A549 (cell line): ENCODE data around the gene KREMEN1.

Source experiments
- CEBPB ChIP-seq, 2 experiments: fragments of >200 bp in 1 of 2; sonication (Bioruptor Twin) in 1 of 2; formaldehyde crosslinking in 1 of 2; IDR thresholded peaks; 2 replicates each; pipeline ENCODE4 v1.6.1; 2012 to 2016
- CTCF ChIP-seq: fragments of >200 bp; sonication (Bioruptor Twin); formaldehyde crosslinking; IDR thresholded peaks from 3 replicates; pipeline ENCODE4 v1.5.1; 2016
- EP300 ChIP-seq, 2 experiments: fragments of >200 bp; sonication (Bioruptor Twin); formaldehyde crosslinking; IDR thresholded peaks; 2 replicates in 1 of 2; 3 replicates in 1 of 2; pipeline ENCODE4 v1.6.1; 2016 to 2017
- HOXB5 ChIP-seq: fragments of 250-450 bp; sonication (Bioruptor Pico); IDR thresholded peaks from 2 replicates; pipeline ENCODE4 v1.5.0; 2020; ENCODE audit warnings: mild to moderate bottlenecking, moderate library complexity
- NFE2L2 ChIP-seq: fragments of 150-350 bp; conservative IDR thresholded peaks from 2 replicates; pipeline ENCODE4 v1.6.1; 2014; ENCODE audit warnings: low read length
- POLR2A ChIP-seq: IDR thresholded peaks from 2 replicates; pipeline ENCODE4 v1.6.1; 2012; ENCODE audit warnings: mild to moderate bottlenecking, low read length
- RAD21 ChIP-seq, 2 experiments: fragments of >200 bp in 1 of 2; sonication (Bioruptor Twin) in 1 of 2; formaldehyde crosslinking in 1 of 2; IDR thresholded peaks in 1 of 2; conservative IDR thresholded peaks in 1 of 2; 2 replicates in 1 of 2; 3 replicates in 1 of 2; pipeline ENCODE4 v1.6.1; 2012 to 2018; ENCODE audit warnings: inconsistent platforms in 1 of 2
- ZSCAN20 ChIP-seq: fragments of 250-450 bp; sonication (Bioruptor Pico); IDR thresholded peaks from 2 replicates; pipeline ENCODE4 v1.8.0; 2022; ENCODE audit warnings: mild to moderate bottlenecking, moderate library complexity

- TF ChIP-seq EP300 (IDR thresholded peaks at IDR 0.05): no peak
- no peak for TF ChIP-seq CTCF
- TF ChIP-seq RAD21 (conservative IDR thresholded peaks at IDR 0.05 in 1 of 2, IDR thresholded peaks at IDR 0.05 in 1 of 2): no peak
- TF ChIP-seq POLR2A: no peak
- TF ChIP-seq NFE2L2: no peak
- no peak for TF ChIP-seq HOXB5 (CRISPR knock-in tag)
- TF ChIP-seq ZSCAN20: no peak
- no peak for TF ChIP-seq CEBPB (IDR thresholded peaks at IDR 0.05)
Observed at GRCh38 chr22:29139965-29140782, 67.3 kb downstream of the KREMEN1 start.
